Kidney epithelial cell (primary cell): Measurements from ENCODE around the gene PLA2G4E. TPM values are rescaled to one million over a fixed set of nuclear protein-coding genes. Genes with fewer than 3 reads are reported as not detected.

Source experiments
- DNase-seq: peaks from one replicate; pipeline ENCODE4 v3.0.0-alpha.2; 2010; ENCODE audit warnings: low read depth
- H3K27me3 ChIP-seq: 2 replicates; pipeline ENCODE4 v1.6.0; 2011; ENCODE audit warnings: low read length; ENCODE audit not compliant: control insufficient read depth, insufficient read depth
- H3K36me3 ChIP-seq: 2 replicates; pipeline ENCODE4 v1.5.1; 2011; ENCODE audit warnings: low read length; ENCODE audit not compliant: control insufficient read depth, insufficient read depth
- H3K4me3 ChIP-seq: 2 replicates; pipeline ENCODE4 v1.5.1; 2011; ENCODE audit warnings: low read depth, mild to moderate bottlenecking, control low read depth, low read length
- total RNA-seq: library from RNA; depleted of rRNA; stranded (reverse); fragments of >200 nt; gene quantifications from 2 replicates; pipeline ENCODE4 v1.2.3, GENCODE V29; 2015
- TF ChIP-seq, protein P1 (sequence below): IDR thresholded peaks from 2 replicates; pipeline ENCODE4 v1.5.1; 2011; ENCODE audit warnings: mild to moderate bottlenecking, moderate library complexity, low read length, control low read depth, inconsistent platforms; ENCODE audit not compliant: insufficient read depth, poor library complexity, severe bottlenecking

PLA2G4E gene
- total RNA-seq, 1 donor from 2014 or later, result not detected

DNA sequence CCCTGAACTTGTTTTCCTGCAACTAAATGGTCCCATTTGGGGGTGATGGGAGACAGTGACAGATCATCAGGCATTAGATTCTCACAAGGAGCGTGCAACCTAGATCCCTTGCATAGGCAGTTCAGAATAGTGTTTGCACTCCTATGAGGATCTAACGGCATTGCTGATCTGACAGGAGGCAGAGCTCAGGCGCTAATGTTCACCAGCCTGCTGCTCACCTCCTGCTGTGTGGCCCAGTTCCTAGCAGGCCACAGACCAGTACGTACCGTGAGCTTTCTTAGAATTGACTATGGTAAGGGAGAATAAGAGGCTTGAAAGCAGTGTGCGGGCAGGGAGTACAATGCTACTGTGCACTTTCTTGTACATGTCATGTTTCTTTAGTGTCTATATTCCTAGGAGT is 17.6 kb upstream of the PLA2G4E start:
- no peaks in the 10 kb centered on the region for H3K36me3 ChIP-seq
- no peaks in the 10 kb centered on the region for H3K27me3 ChIP-seq
- TF ChIP-seq, protein P1, sequence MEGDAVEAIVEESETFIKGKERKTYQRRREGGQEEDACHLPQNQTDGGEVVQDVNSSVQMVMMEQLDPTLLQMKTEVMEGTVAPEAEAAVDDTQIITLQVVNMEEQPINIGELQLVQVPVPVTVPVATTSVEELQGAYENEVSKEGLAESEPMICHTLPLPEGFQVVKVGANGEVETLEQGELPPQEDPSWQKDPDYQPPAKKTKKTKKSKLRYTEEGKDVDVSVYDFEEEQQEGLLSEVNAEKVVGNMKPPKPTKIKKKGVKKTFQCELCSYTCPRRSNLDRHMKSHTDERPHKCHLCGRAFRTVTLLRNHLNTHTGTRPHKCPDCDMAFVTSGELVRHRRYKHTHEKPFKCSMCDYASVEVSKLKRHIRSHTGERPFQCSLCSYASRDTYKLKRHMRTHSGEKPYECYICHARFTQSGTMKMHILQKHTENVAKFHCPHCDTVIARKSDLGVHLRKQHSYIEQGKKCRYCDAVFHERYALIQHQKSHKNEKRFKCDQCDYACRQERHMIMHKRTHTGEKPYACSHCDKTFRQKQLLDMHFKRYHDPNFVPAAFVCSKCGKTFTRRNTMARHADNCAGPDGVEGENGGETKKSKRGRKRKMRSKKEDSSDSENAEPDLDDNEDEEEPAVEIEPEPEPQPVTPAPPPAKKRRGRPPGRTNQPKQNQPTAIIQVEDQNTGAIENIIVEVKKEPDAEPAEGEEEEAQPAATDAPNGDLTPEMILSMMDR, result no peak
- no peak overlapping the region for H3K4me3 ChIP-seq
- no peak for DNase-seq

DNA sequence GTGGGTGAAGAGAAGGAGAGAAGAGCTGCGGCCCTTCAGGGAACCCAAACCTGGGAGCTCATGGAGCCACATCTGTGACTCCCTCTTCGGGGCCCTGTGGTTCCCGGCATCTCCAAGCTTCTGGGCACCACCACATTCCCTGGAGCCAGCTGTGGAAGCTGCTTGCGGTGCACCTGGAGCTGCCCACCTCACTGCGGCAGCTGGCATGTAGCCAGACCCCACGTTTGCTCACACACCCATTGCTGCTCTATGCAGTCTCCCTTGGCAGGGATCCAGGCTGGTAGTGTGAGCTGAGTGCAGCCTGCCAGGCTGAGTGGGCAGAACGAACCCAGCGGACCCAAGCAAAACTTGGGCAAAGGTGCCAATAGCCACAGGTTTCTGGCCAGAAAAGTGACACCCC is 16.8 kb upstream of the PLA2G4E start:
- TF ChIP-seq, protein P1, result no peak
- Histone ChIP-seq H3K27me3 (no peaks in the 10 kb centered on the region), H3K36me3 (no peaks in the 10 kb centered on the region), H3K4me3 (no peak overlapping the region)
- peak; percentile 14 for DNase-seq

GRCh38 chr15:42036966-42037365 is 16.1 kb upstream of the PLA2G4E start:
- H3K4me3 ChIP-seq, result no peak overlapping the region
- no peaks in the 10 kb centered on the region for H3K36me3 ChIP-seq
- no peaks in the 10 kb centered on the region for H3K27me3 ChIP-seq
- DNase-seq, result no peak
- TF ChIP-seq, protein P1, result no peak

DNA sequence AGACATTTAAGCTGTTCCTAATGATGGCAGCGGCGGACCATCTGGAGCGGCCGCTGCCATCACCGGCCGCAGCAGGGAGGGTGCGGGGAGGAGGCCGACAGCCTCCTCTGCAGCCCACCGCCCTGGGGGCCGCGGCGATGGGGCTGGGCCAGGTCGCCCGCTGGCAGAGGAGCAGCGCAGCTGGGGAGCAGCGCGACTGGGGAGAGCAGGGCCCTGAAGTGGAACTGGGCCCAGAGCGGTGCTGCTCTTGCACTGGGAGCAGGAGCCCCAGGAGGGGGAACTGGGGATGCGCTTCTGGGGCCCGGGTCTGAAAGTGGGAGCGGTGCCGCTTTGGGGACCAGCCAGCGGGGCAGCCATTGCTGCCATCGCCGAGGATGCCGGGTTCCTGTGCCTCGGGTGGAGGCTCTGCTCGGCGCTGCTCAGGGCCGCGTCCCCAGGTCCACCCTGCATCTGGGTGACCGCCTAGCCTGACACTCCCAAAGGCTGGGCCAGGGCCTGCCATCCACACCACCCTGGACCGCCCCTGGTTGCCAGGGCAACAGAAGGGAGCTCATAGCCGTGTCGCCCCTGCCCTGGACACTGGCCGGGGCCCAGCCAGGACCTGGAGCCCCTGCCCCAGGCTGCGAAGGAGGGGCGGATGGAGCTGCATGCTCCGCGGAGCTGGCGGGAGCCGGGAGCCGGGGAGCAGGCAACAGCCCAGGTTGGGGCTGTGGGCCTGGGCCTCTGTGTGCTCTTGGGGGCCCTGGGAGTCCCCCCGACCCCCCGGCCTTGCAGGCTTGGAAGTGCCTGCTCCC is 15.5 kb upstream of the PLA2G4E start:
- Histone ChIP-seq H3K36me3 (no peaks in the 10 kb centered on the region), H3K27me3 (no peaks in the 10 kb centered on the region), H3K4me3 (no peak overlapping the region)
- no peak for DNase-seq
- TF ChIP-seq, protein P1, result no peak

GRCh38 chr15:42035435-42035761 is 14.6 kb upstream of the PLA2G4E start:
- TF ChIP-seq, protein P1, result no peak
- Histone ChIP-seq H3K36me3 (no peaks in the 10 kb centered on the region), H3K27me3 (no peaks in the 10 kb centered on the region), H3K4me3 (no peak overlapping the region)
- DNase-seq, result no peak
